GM18505 (cell line): Measurements from ENCODE around the gene RTEL1.
"Not testable (repeated sequence)": the region's sequence is repeated elsewhere in the genome, so short reads cannot be mapped to it uniquely, and the experiment has no call there.

ENCODE experiments used
- ATAC-seq: cut with Tn5 transposase; IDR thresholded peaks from one replicate; pipeline ENCODE4 v1.9.1; 2021; ENCODE audit not compliant: unreplicated experiment
- POLR2A ChIP-seq: IDR thresholded peaks from 4 replicates; pipeline ENCODE4 v1.6.1; 2011; ENCODE audit warnings: borderline replicate concordance; ENCODE audit not compliant: insufficient read depth, insufficient read length; ENCODE audit errors: extremely low read depth

RTEL1 gene

DNA sequence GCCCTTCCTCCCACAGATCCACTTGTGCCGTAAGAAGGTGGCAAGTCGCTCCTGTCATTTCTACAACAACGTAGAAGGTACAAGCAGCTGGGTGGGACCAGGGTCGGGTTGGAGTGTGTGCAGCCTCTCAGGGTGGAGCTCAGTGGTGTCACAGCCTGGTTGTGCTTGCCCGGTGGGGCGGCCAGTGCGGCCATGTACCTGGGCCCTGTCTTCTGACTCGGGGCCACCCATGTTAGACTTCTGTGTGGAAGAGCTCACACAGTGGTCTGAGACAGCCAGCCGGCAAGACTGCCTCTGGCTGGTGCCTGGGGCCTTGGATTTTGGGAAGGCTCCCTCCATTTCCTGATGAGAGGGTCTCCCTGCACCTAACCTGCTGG is 4.7 kb downstream of the RTEL1 start:
- no peak for TF ChIP-seq POLR2A
- no peak for ATAC-seq

DNA sequence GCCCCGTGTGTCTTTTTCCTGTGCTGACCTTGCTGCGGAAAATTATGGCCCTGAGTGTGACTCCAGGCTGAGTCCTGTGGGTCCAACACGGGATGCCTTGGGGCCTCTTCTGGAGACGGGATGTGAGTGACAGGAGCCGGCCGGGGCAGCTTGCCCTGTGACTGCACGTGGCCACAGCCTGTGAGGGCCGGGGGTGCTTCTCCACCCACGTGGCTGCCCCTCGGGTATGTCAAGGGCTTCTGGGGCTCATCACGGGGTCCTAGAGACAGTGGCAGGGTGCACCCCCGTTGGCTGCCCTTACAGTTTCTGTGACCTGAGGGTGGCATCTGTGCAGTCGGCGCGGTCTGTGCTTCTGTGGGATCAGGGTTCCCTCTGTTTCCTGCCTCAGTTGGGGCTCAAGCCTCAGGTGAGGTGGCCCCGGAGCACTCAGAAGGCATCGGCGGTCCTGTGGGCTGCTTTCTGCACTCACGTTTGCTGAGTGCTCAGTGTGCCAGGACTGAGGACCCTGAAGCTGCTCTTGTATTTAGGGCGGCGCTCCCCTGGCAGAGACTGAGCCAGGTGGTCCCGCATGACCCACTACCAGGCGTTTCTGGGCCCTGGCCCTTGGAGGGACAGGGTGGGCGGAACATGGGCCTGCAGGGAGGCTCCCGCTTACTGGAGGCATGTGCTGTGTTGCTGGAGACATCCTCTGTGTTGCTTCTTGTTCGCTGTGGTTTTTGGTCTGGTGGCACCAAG is 5.4 kb downstream of the RTEL1 start:
- ATAC-seq = no peak

DNA sequence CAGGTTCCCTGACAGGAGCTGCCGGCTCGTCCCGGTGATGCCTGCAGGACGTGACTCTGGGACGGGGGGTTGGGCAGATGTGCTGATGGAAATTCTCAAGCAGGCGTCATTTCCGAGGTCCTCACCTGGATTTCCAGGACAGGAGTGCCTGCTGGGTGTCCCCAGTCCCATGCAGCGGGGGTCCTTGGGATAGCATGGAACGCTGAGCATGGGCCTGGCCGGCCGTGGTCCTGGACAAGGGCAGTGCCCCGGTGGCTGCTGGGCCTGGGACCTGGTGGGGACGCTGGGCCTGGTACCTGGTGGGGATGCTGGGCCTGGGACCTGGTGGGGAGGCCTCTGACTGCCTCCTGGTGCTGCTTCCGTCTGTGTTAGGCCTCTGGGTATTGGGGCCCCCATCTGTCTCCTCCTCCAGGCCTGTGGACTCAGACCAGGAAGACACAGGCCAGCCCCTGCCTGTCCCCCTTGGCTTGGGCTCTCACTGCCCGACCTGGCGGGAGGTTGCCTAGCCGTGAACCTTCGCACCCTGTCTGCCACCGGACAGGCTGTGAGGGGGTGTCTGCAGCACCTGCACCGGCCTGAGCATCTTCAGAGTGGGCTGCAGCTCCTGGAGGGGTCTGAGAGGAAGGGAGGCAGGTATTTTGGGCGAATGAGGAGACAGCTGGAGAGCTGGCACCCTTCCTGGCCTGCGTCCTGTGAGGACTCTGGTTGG is 6.2 kb downstream of the RTEL1 start:
- TF ChIP-seq POLR2A = no peak
- ATAC-seq = no peak

More for the DNA sequence above, 5.4 kb downstream of the RTEL1 start:
- no peak for TF ChIP-seq POLR2A

DNA sequence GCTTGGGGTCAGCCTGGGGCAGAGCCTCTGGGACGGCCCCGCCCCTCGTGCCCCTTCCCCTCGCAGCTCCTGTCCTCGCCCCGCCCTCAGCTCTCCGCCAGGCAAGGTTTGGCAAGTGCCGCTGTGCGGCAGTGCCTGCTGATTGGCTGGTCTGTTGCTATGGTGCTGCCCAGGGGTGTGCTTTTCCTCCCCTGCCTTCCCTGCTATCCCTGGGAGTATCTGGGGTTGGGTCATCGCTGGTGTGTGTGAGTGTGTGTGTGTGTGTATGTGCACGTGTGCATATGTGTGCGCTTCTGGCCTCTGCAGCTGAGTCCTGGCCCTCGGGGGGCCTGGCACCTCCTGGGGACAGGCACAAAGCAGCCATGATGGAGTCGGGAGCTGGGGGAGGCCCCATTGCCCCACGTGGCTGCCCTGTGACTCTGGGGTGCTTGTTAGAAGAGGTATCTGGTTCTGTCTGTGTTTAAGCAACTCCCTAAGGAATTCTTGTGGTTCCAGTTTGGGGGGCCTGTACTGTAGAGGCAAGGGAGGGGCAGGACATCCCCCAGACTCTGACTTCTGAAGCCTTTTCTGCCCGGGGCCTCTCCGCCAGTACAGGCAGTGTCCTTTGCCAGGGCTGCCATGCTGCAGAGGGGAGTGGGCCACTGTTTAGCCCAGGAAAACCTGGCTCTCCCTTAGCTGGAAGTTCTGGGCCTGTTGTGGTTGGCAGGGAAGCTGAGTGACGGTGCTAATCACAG is 6.9 kb downstream of the RTEL1 start:
- TF ChIP-seq POLR2A = no peak
- ATAC-seq = no peak

DNA sequence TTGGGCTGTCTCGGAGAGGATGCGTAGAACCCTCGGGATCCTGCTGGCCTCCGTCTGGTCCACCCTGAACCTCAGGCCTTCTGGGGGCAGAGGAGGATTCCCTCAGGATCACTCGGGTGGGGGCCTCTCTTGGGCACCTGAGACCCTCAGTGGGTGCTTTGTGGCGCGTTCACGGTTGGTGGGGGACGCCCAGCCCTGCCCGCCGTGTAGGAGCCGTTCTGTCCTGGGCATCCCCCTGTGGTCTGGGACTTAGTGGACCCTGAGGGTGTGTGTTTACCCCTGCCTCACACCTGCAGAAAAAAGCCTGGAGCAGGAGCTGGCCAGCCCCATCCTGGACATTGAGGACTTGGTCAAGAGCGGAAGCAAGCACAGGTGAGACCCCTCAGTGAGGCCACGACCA is 7.6 kb downstream of the RTEL1 start:
- no peak for ATAC-seq
- TF ChIP-seq POLR2A = no peak

DNA sequence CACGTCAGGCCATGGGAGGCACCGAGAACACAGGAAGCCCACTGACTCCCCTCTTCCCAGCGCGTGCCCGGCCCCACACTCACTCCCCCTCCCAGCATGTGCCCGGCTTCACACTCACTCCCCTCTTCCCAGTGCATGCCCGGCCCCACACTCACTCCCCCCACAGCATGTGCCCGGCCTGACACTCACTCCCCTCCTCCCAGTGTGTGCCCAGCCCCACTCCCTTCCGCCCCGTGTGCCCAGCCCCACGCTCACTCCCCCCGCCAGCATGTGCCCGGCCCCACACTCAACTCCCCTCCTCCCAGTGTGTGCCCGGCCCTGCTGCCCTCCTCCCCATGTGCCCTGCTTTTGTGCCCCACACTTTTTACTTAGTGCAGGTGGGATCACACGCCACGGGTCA is 9.7 kb downstream of the RTEL1 start:
- ATAC-seq = no peak
- TF ChIP-seq POLR2A = no peak

DNA sequence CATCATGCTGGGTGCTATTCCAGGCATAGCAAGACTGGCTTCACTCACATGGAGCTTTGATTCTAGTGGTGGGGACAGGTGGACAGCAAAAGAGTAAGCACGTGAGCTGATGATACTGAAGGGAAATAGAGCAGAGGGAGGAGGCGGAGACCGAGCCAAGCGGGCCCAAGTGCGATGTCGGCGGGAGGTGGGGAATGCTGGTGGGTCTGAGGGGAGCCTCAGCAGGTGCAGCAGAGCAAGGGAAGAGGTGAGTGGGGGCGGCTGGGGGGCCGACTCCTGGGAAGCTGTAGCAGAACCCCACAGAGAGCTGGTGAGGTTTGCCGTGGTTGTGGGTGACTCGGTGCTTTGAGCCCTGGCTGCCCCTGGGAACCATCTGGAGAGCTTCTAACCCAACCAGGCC is 10.2 kb downstream of the RTEL1 start:
- no peak for ATAC-seq
- TF ChIP-seq POLR2A = no peak

DNA sequence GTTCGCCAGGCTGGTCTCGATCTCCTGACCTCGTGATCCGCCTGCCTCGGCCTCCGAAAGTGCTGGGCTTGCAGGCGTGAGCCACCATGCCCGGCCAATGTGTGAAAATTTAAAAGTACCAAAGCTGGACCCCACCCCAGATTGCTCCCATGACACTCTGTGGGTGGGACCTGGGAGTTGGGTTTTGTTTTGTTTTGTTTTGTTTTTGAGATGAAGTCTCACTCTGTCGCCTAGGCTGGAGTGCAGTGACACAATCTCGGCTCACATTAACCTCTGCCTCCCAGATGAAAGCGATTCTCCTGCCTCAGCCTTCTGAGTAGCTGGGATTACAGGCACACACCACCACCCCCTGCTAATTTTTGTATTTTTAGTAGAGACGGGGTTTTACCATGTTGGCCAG is 13.6 kb downstream of the RTEL1 start:
- not testable (repeated sequence) for ATAC-seq

DNA sequence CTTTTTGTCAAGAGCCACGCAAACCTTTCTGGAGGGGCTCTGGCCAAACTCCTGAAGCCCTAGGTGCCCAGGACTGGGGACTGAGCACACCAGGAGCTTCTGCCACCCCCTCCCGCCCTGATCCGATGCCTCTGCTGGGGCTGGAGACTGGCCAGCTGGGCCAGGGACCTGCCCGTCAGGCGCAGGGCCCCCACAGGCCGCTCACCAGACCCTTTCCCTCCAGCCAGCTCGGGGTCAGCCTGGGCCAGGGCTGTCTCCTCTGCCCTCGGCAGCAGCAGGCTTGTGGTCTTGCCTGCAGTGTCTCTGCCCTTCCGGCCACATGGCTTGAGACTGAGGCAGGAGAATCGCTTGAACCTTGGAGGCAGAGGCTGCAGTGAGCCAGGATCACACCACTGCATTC is 14.6 kb downstream of the RTEL1 start:
- no peak for ATAC-seq
- TF ChIP-seq POLR2A = no peak

DNA sequence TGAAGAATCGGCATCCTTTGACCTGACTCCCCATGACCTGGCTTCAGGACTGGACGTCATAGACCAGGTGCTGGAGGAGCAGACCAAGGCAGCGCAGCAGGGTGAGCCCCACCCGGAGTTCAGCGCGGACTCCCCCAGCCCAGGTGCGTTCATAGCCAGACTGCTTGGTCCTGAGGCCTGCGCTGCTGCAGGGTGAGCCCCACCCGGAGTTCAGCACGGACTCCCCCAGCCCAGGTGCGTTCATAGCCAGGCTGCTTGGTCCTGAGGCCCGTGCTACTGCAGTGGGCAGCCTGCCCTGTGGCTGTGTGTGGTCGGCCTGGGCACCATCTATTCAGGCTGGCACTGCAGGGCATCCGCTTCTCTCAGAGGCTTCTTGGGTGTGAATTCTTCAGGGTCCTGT is 15.8 kb downstream of the RTEL1 start:
- no peak for ATAC-seq
- no peak for TF ChIP-seq POLR2A

DNA sequence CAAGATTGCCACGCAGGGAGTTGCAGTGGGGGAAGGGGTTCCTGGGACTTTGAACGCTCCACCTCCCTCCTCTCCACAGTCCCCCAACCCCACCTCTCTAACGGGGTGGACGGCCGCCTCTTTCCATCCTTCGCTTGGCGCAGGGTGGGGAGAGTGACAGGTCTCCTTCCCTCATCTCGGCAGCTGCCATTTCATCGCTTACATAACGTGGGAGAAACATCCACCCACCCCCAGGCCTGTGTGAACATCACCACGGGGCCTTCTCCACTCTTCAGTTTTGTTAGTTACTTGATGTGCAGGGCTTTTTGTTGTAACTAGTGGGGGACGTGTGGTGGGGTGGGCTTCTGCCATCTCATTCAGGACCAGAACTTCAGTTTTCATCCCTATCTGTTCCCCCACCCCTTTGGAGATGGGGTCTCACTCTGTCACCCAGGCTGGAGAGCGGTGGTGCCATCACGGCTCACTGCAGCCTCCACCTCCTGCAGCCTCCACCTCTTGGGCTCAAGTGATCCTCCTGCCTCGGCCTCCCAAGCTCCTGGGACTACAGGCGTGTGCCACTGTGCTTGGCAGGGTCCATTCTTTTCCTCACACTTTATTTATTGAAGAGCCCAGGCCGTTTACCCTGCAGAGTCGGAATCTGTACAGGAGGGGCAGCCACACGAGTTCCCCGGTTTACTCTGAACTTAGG is 17.7 kb downstream of the RTEL1 start:
- no peak for ATAC-seq
- TF ChIP-seq POLR2A = no peak

DNA sequence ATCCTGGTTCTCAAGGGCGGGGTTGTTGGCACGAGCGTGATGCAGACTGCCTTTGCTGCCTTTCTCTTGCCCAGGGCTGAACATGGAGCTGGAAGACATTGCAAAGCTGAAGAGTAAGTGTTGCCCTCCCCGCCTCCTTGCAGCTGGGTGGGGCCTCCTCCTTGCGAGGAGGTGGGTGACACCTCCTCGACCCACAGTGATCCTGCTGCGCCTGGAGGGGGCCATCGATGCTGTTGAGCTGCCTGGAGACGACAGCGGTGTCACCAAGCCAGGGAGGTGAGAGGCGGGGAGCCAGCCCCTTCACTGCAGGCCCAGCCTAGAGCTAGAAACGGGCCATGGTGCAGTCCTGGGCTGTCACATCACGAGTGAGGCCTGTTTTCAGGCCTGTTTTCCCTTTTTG is 20.0 kb downstream of the RTEL1 start:
- TF ChIP-seq POLR2A = no peak
- no peak for ATAC-seq

DNA sequence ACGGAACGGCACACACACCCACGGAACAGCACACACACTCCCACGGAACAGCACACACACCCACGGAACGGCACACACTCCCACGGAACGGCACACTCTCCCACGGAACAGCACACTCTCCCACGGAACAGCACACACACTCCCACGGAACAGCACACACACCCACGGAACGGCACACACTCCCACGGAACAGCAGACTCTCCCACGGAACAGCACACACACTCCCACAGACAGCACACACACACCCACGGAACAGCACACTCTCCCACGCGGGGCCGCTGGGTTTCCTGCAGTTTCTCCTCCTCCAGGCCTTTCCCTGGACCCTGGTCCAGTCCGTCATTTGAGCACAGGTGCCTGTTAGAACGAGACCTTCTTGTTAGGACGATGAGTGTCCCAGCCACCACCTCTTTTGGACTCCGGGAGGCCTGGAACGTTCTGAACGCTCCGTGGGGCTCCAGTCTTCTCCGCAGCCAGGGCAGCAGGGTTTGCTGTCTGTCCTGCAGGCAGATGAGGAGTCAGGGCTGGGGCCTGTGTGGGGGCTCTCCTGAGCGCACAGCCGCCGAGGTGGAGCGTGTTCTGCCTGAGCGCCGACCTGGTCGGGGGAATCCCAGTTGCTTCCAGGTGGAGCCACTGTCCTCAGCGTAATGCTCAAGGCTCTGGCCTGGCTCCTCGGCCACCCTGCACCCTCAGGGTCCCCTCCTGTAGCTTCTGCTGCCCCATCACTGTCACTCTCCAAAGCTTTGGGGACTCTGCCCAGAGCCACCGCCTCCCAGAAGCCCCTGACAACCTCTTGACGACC is 20.8 kb downstream of the RTEL1 start:
- ATAC-seq = no peak
- TF ChIP-seq POLR2A = no peak
